Ovary (tissue), 3 donors: ENCODE results near the gene MAP3K7CL.

Source experiments
- CTCF ChIP-seq, 3 donors: fragments of 450-650 bp in 2 of 3; fragments of 200-600 bp in 1 of 3; IDR thresholded peaks; one replicate each; pipeline versions ENCODE4 v1.5.1 to v1.8.0; 2016 to 2022; ENCODE audit warnings: antibody characterized with exemption in 3 of 3, mild to moderate bottlenecking in 1 of 3
- EP300 ChIP-seq: sonication (generic); formaldehyde crosslinking; IDR thresholded peaks from one replicate; pipeline ENCODE4 v1.6.1; 2017; ENCODE audit warnings: antibody characterized with exemption
- POLR2A ChIP-seq: fragments of 450-650 bp; IDR thresholded peaks from one replicate; pipeline ENCODE4 v1.6.1; 2017; ENCODE audit warnings: antibody characterized with exemption, mild to moderate bottlenecking, moderate library complexity
- donor health status: DM: no; HTN: no; CAD: no.

GRCh38 chr21:29193072-29193471 lies 62.6 kb downstream of the MAP3K7CL start:
- TF ChIP-seq CTCF (IDR thresholded peaks at IDR 0.05): no peak
- no peak for TF ChIP-seq POLR2A
- no peak for TF ChIP-seq EP300
